Body of pancreas (tissue), 4 donors: Measurements from ENCODE around the gene MACROH2A2. TPM values are rescaled to one million over a fixed set of nuclear protein-coding genes. Genes with fewer than 3 reads are reported as not detected.

Experiments
- ATAC-seq: fragments of 150-250 bp; one replicate; pipeline ENCODE4 v1.9.1; 2016
- DNase-seq, 4 donors: peaks; one replicate each; pipeline ENCODE4 v3.0.0-alpha.2; 2019
- H3K27ac ChIP-seq, 4 donors: fragments of 200-600 bp; sonication (generic); 1 replicate in 3 of 4; 2 replicates in 1 of 4; pipeline versions ENCODE4 v1.5.1 to v1.6.1; 2016 to 2019; ENCODE audit warnings: mild to moderate bottlenecking in 1 of 4, mixed read lengths in 1 of 4, moderate library complexity in 1 of 4
- H3K27me3 ChIP-seq, 2 donors: fragments of 200-600 bp; sonication (generic); one replicate each; pipeline ENCODE4 v1.6.0; 2016; ENCODE audit warnings: mild to moderate bottlenecking in 1 of 2
- H3K36me3 ChIP-seq, 2 donors: fragments of 200-600 bp; sonication (generic); replicated peaks in 1 of 2; 2 replicates each; pipeline ENCODE4 v1.5.1; 2016; ENCODE audit warnings: low read depth in 2 of 2; ENCODE audit not compliant: insufficient read depth in 1 of 2
- H3K4me1 ChIP-seq: fragments of 200-600 bp; sonication (generic); one replicate; pipeline ENCODE4 v1.6.0; 2016
- H3K4me3 ChIP-seq, 2 donors: fragments of 200-600 bp; sonication (generic); 1 replicate in 1 of 2; 2 replicates in 1 of 2; pipeline ENCODE4 v1.5.1; 2016 to 2019
- H3K9me3 ChIP-seq, 3 donors: fragments of 200-600 bp; sonication (generic); 1 replicate in 2 of 3; 2 replicates in 1 of 3; pipeline ENCODE4 v1.5.1; 2016
- CTCF ChIP-seq, 7 experiments: fragments of 450-650 bp in 4 of 7; fragments of 200-600 bp in 3 of 7; sonication (generic) in 3 of 7; IDR thresholded peaks; one replicate each; pipeline ENCODE4 v1.5.1; 2016 to 2019; ENCODE audit warnings: antibody characterized with exemption in 7 of 7
- POLR2A ChIP-seq, 3 donors: fragments of 450-650 bp; IDR thresholded peaks; one replicate each; pipeline ENCODE4 v1.6.1; 2016; ENCODE audit warnings: antibody characterized with exemption in 3 of 3, mild to moderate bottlenecking in 2 of 3
- WGBS, 2 donors: methylation state at CpG; one replicate each; pipeline ENCODE4 v1.1.5; 2017; 5-methylcytosine and 5-hydroxymethylcytosine counted together
- intact Hi-C: fragments of 100-400 bp; cut with DNase I; formaldehyde crosslinking; loops from one replicate; pipeline ENCODE4 v1.15.1; 2023
- total RNA-seq, 2 donors: library from RNA; depleted of rRNA; stranded (reverse); fragments of >200 nt; gene quantifications; one replicate each; pipeline ENCODE4 v1.1.0, GENCODE V29; 2016

MACROH2A2 gene
- total RNA-seq, 2 donors from 2014 or later = 0.99 to 10.6 TPM

- ATAC-seq (no peak), DNase-seq (no peak)
- Histone ChIP-seq H3K9me3 (no peaks in the 10 kb centered on the region), H3K4me3 (no peak overlapping the region), H3K27me3 (no peaks in the 10 kb centered on the region), H3K36me3 (no peaks in the 10 kb centered on the region), H3K27ac (no peak overlapping the region), H3K4me1 (no peaks in the 10 kb centered on the region)
- no peak for TF ChIP-seq CTCF (IDR thresholded peaks at IDR 0.05)
- TF ChIP-seq POLR2A (IDR thresholded peaks at IDR 0.05) = no peak
- intact Hi-C loops = no loop called here
- 89 to 92% methylated on average over 7 to 10 of the region's 10 CpGs for WGBS, 2 donors
Observed at GRCh38 chr10:70123817-70124216, 71.2 kb downstream of the MACROH2A2 start.

- ATAC-seq (no peak), DNase-seq (no peak)
- intact Hi-C loops = no loop called here
- H3K4me3 ChIP-seq = no peak overlapping the region
- no peak for TF ChIP-seq POLR2A (IDR thresholded peaks at IDR 0.05)
- TF ChIP-seq CTCF (IDR thresholded peaks at IDR 0.05) = no peak
- H3K36me3 ChIP-seq = no peaks in the 10 kb centered on the region
- H3K9me3 ChIP-seq = no peaks in the 10 kb centered on the region
- H3K27ac ChIP-seq = no peak overlapping the region
- WGBS, 2 donors = 91 to 94% methylated on average over 1 of the region's 1 CpG
- no peaks in the 10 kb centered on the region for H3K27me3 ChIP-seq
- no peaks in the 10 kb centered on the region for H3K4me1 ChIP-seq
Observed at GRCh38 chr10:70124415-70124814, 71.8 kb downstream of the MACROH2A2 start.

GRCh38 chr10:70124918-70125317, 72.3 kb downstream of the MACROH2A2 start:
- Histone ChIP-seq H3K27ac (no peak overlapping the region), H3K4me3 (no peak overlapping the region), H3K36me3 (no peaks in the 10 kb centered on the region), H3K9me3 (no peaks in the 10 kb centered on the region), H3K27me3 (no peaks in the 10 kb centered on the region), H3K4me1 (no peaks in the 10 kb centered on the region)
- TF ChIP-seq CTCF (IDR thresholded peaks at IDR 0.05) = no peak
- TF ChIP-seq POLR2A (IDR thresholded peaks at IDR 0.05) = no peak
- ATAC-seq (no peak), DNase-seq (no peak)
- intact Hi-C loops = no loop called here
- WGBS, 2 donors = 95 to 97% methylated on average over 3 of the region's 3 CpGs

GRCh38 chr10:70125918-70126552, 73.4 kb downstream of the MACROH2A2 start:
- 75 to 86% methylated on average over 4 to 5 of the region's 5 CpGs for WGBS, 2 donors
- intact Hi-C loops = no loop called here
- H3K4me3 ChIP-seq = no peak overlapping the region

More at GRCh38 chr10:70125918-70126552, 73.4 kb downstream of the MACROH2A2 start:
- ATAC-seq (no peak), DNase-seq (no peak)
- Histone ChIP-seq H3K36me3 (no peaks in the 10 kb centered on the region), H3K4me1 (no peaks in the 10 kb centered on the region), H3K27me3 (no peaks in the 10 kb centered on the region), H3K9me3 (no peaks in the 10 kb centered on the region), H3K27ac (no peak overlapping the region)
- TF ChIP-seq POLR2A (IDR thresholded peaks at IDR 0.05) = no peak
- no peak for TF ChIP-seq CTCF (IDR thresholded peaks at IDR 0.05)
